ENCODE results near the gene TRAF4. TPM values are rescaled to one million over a fixed set of nuclear protein-coding genes. Genes with fewer than 3 reads are reported as not detected.
"Not testable (repeated sequence)": the region's sequence is repeated elsewhere in the genome, so short reads cannot be mapped to it uniquely, and the experiment has no call there.

The TRAF4 gene
- total and polyA plus RNA-seq, 9 donors: 24.2 to 91.2 (median 62.7) TPM

GRCh38 chr17:28723159-28723835 lies 20.5 kb upstream of the TRAF4 start:
- 73% methylated on average over 2 of the region's 6 CpGs for WGBS (ENCODE audit: insufficient coverage)
- peaks cover 68% of the 10 kb centered on the region for H3K4me1 ChIP-seq (ENCODE audit: control insufficient read depth, insufficient read depth, low read length)
- no peaks in the 10 kb centered on the region for H3K9me3 ChIP-seq (replicated peaks; ENCODE audit: control insufficient read depth, low read depth, low read length)
- H3K4me3 ChIP-seq (ENCODE audit: low read length): no peak overlapping the region
- no peak for DNase-seq
- no peaks in the 10 kb centered on the region for H3K27me3 ChIP-seq (ENCODE audit: control insufficient read depth, insufficient read depth, low read length)
- H3K36me3 ChIP-seq (ENCODE audit: control insufficient read depth, insufficient read depth, low read length): peaks cover 41% of the 10 kb centered on the region
- no peak overlapping the region for H3K27ac ChIP-seq (ENCODE audit: low read length)

DNA sequence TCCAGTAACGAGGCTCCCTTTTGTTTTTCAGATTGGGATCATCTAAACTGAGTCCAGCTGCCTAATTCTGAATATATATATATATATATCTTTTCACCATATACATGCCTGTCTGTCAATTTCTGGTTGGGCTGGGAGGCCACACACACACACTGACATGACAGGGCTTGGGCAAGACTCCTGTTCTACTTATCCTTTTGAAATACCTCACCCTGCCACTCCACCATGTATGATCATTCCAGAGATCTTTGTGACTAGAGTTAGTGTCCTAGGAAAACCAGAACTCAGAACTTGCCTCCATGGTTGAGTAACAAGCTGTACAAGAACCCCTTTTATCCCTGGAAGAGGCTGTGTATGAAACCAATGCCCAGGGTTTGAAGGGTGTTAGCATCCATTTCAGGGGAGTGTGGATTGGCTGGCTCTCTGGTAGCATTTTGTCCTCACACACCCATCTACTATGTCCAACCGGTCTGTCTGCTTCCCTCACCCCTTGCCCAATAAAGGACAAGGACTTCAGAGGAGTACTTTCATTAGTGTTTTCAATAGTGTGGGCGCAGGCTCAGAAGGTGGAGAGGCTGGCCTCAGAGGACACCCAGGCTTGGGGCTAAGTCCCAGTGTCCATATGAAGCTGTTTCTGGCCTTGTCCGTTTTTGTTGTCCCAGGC lies 19.8 kb upstream of the TRAF4 start:
- H3K9me3 ChIP-seq (replicated peaks; ENCODE audit: control insufficient read depth, low read depth, low read length); DNase-seq; H3K27me3 ChIP-seq (ENCODE audit: control insufficient read depth, insufficient read depth, low read length); H3K4me3 ChIP-seq (ENCODE audit: low read length): not testable (repeated sequence)
- Histone ChIP-seq H3K4me1 (ENCODE audit: control insufficient read depth, insufficient read depth, low read length) (peaks cover 62% of the 10 kb centered on the region), H3K27ac (ENCODE audit: low read length) (peak overlapping the region; percentile 52), H3K36me3 (ENCODE audit: control insufficient read depth, insufficient read depth, low read length) (peaks cover 41% of the 10 kb centered on the region)
- WGBS (ENCODE audit: insufficient coverage): 94% methylated on average over 2 of the region's 4 CpGs

DNA sequence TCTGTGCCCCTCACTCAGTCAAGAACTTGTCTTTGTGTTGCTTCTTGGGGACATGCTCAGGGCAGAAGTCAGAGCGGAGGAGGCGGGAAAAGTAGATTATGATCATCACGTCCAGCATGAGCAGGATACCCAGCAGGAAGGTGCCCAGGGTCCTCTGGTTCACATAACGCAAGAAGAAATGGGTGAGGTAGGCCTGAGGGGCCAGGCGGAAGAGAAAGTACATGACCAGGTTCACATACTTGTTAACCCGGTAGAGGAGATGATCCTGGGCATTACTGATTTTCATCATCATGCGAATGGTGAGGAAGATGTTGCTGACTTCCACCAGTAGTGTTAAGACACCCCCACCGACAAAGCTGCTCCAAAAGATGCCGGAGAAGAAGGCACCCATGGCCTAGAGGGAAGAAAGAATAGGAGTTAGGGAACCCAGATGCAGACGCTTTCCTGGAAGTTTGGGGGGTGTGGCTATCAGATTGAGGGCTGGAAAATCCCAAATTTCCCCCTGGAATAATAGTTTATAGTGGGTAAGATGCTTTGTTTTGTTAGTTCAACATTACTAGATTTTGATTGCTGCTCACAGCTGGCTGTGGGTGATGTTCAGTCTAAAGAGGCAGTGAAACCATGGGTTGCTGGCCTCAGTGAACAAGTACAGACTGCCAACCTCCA lies 19.2 kb upstream of the TRAF4 start:
- peak overlapping the region; percentile 85 for H3K27ac ChIP-seq (ENCODE audit: low read length)
- H3K9me3 ChIP-seq (replicated peaks; ENCODE audit: control insufficient read depth, low read depth, low read length): no peaks in the 10 kb centered on the region
- no peaks in the 10 kb centered on the region for H3K27me3 ChIP-seq (ENCODE audit: control insufficient read depth, insufficient read depth, low read length)
- peaks cover 62% of the 10 kb centered on the region for H3K4me1 ChIP-seq (ENCODE audit: control insufficient read depth, insufficient read depth, low read length)
- 66% methylated on average over 7 of the region's 10 CpGs for WGBS (ENCODE audit: insufficient coverage)
- DNase-seq: no peak
- H3K4me3 ChIP-seq (ENCODE audit: low read length): no peak overlapping the region
- H3K36me3 ChIP-seq (ENCODE audit: control insufficient read depth, insufficient read depth, low read length): peaks cover 41% of the 10 kb centered on the region

GRCh38 chr17:28725166-28725659 lies 18.6 kb upstream of the TRAF4 start:
- Histone ChIP-seq H3K36me3 (ENCODE audit: control insufficient read depth, insufficient read depth, low read length) (peaks cover 41% of the 10 kb centered on the region), H3K4me3 (ENCODE audit: low read length) (peak overlapping the region; percentile 52), H3K9me3 (replicated peaks; ENCODE audit: control insufficient read depth, low read depth, low read length) (no peaks in the 10 kb centered on the region), H3K4me1 (ENCODE audit: control insufficient read depth, insufficient read depth, low read length) (peaks cover 62% of the 10 kb centered on the region), H3K27ac (ENCODE audit: low read length) (peak overlapping the region; percentile 85), H3K27me3 (ENCODE audit: control insufficient read depth, insufficient read depth, low read length) (no peaks in the 10 kb centered on the region)
- WGBS (ENCODE audit: insufficient coverage): 4% methylated on average over 4 of the region's 20 CpGs
- peak; percentile 51 for DNase-seq

DNA sequence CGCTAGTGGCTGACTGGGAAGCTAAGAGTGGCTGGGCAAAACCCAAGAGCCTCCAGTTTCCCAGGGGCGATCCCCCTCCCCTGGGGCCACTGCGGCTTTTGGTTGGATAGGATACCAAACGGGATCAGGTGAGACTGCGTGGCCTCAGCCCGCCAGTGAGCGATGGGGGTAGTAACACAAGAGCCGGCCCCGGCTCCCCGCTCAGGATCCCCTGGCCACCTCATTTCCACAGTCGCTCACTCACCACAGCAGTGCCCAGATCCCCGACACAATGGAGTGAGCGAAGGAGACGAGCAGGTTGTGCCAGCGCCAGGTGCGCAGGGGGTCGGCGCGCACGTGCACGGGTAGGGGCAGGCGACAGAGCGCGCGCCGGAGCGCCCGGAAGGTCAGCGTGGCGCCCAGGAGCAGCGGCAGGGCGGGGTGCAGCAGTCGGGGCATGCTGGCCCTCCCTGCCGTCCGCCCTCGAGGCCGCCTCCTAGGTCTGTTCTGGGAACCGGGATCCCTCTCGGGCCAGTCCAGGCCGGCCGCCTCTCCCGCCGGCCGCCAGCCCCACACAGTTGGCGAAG lies 18.1 kb upstream of the TRAF4 start:
- Histone ChIP-seq H3K4me1 (ENCODE audit: control insufficient read depth, insufficient read depth, low read length) (peaks cover 58% of the 10 kb centered on the region), H3K27ac (ENCODE audit: low read length) (peak overlapping the region; percentile 85)
- no peak for DNase-seq

DNA sequence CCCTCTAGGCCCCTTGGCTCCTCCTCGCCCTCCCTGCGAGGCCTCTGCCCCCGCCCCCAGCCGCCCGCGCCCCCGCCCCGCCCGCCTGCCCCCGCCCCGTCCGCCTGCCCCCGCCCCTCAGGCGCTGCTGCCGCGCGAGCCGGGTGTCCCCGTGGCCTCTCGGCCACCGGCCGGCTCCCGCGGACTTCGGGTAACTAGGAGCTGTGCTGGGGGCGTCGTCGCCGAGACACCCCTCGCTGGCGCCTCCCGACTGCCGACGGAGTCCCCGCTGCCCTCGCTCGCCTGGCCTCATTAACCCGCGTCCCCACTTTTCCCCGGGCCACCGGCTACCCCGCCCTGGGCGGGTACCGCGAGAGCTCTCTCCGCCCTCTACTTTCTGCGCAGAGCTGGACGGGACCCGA lies 17.6 kb upstream of the TRAF4 start, which contains the start of gene TLCD1:
TLCD1 (minus strand) TSS at position 8 of the 401 bp plus-strand sequence. CDS start 136 bp downstream, outside the sequence.
- H3K36me3 ChIP-seq (ENCODE audit: control insufficient read depth, insufficient read depth, low read length): peaks cover 35% of the 10 kb centered on the region
- H3K27ac ChIP-seq (ENCODE audit: low read length): peak within 1 kb of the TSS; percentile 91
- peak within 1 kb of the TSS; percentile 66 for H3K4me3 ChIP-seq (ENCODE audit: low read length)
- peak; percentile 77 for DNase-seq
- H3K9me3 ChIP-seq (replicated peaks; ENCODE audit: control insufficient read depth, low read depth, low read length): no peaks in the 10 kb centered on the region
- WGBS (ENCODE audit: insufficient coverage): 0% methylated on average over 37 of the region's 49 CpGs
- H3K27me3 ChIP-seq (ENCODE audit: control insufficient read depth, insufficient read depth, low read length): no peaks in the 10 kb centered on the region
- H3K4me1 ChIP-seq (ENCODE audit: control insufficient read depth, insufficient read depth, low read length): peaks cover 53% of the 10 kb centered on the region

More for the DNA sequence above, 18.1 kb upstream of the TRAF4 start:
- Histone ChIP-seq H3K4me3 (ENCODE audit: low read length) (peak overlapping the region; percentile 52), H3K27me3 (ENCODE audit: control insufficient read depth, insufficient read depth, low read length) (no peaks in the 10 kb centered on the region), H3K36me3 (ENCODE audit: control insufficient read depth, insufficient read depth, low read length) (peaks cover 40% of the 10 kb centered on the region), H3K9me3 (replicated peaks; ENCODE audit: control insufficient read depth, low read depth, low read length) (no peaks in the 10 kb centered on the region)
- 0% methylated on average over 32 of the region's 45 CpGs for WGBS (ENCODE audit: insufficient coverage)

- Histone ChIP-seq H3K27ac (ENCODE audit: low read length) (peak overlapping the region; percentile 91), H3K9me3 (replicated peaks; ENCODE audit: control insufficient read depth, low read depth, low read length) (no peaks in the 10 kb centered on the region), H3K27me3 (ENCODE audit: control insufficient read depth, insufficient read depth, low read length) (no peaks in the 10 kb centered on the region), H3K36me3 (ENCODE audit: control insufficient read depth, insufficient read depth, low read length) (peaks cover 29% of the 10 kb centered on the region), H3K4me1 (ENCODE audit: control insufficient read depth, insufficient read depth, low read length) (peaks cover 47% of the 10 kb centered on the region), H3K4me3 (ENCODE audit: low read length) (peak overlapping the region; percentile 66)
- DNase-seq: peak; percentile 98
- 0% methylated on average over 43 of the region's 57 CpGs for WGBS (ENCODE audit: insufficient coverage)
Observed at GRCh38 chr17:28726627-28727491, 17.0 kb upstream of the TRAF4 start.

- Histone ChIP-seq H3K4me3 (ENCODE audit: low read length) (peak within 1 kb of the TSS; percentile 87), H3K27ac (ENCODE audit: low read length) (peak within 1 kb of the TSS; percentile 99), H3K36me3 (ENCODE audit: control insufficient read depth, insufficient read depth, low read length) (peaks cover 13% of the 10 kb centered on the region), H3K4me1 (ENCODE audit: control insufficient read depth, insufficient read depth, low read length) (peaks cover 38% of the 10 kb centered on the region), H3K9me3 (replicated peaks; ENCODE audit: control insufficient read depth, low read depth, low read length) (no peaks in the 10 kb centered on the region), H3K27me3 (ENCODE audit: control insufficient read depth, insufficient read depth, low read length) (no peaks in the 10 kb centered on the region)
- WGBS (ENCODE audit: insufficient coverage): 1% methylated on average over 50 of the region's 64 CpGs
- DNase-seq: peak; percentile 97
Observed at GRCh38 chr17:28728364-28729200, 15.2 kb upstream of the TRAF4 start, which contains the start of gene NEK8. Gene NEK8 (plus strand): TSS chr17:28728788. CDS start chr17:28728814, 26 bp downstream.

- H3K4me1 ChIP-seq (ENCODE audit: control insufficient read depth, insufficient read depth, low read length): peaks cover 31% of the 10 kb centered on the region
- no peaks in the 10 kb centered on the region for H3K9me3 ChIP-seq (replicated peaks; ENCODE audit: control insufficient read depth, low read depth, low read length)
- no peak for DNase-seq
- H3K27ac ChIP-seq (ENCODE audit: low read length): no peak overlapping the region
- H3K27me3 ChIP-seq (ENCODE audit: control insufficient read depth, insufficient read depth, low read length): no peaks in the 10 kb centered on the region
- H3K4me3 ChIP-seq (ENCODE audit: low read length): no peak overlapping the region
- no peaks in the 10 kb centered on the region for H3K36me3 ChIP-seq (ENCODE audit: control insufficient read depth, insufficient read depth, low read length)
- 78% methylated on average over 6 of the region's 11 CpGs for WGBS (ENCODE audit: insufficient coverage)
Observed at GRCh38 chr17:28729950-28730330, 13.9 kb upstream of the TRAF4 start.

Measured in muscle of leg (tissue), 11 donors.